GM23338 (cell line): ENCODE measurements around the gene EFCAB6. TPM values are rescaled to one million over a fixed set of nuclear protein-coding genes. Genes with fewer than 3 reads are reported as not detected.

Source experiments
- ATAC-seq: fragments of 200-7000 bp; cut with Tn5 transposase; 3 replicates; pipeline ENCODE4 v1.9.1; 2020
- DNase-seq: peaks from one replicate; pipeline ENCODE4 v3.0.0-alpha.2; 2015; ENCODE audit warnings: low spot score
- H2AFZ ChIP-seq: fragments of 200-600 bp; sonication (generic); 2 replicates; pipeline ENCODE4 v1.8.0; 2016; ENCODE audit warnings: antibody characterized with exemption, mild to moderate bottlenecking, moderate library complexity
- H3F3A ChIP-seq: fragments of 200-600 bp; sonication (generic); replicated peaks from 2 replicates; pipeline ENCODE4 v1.8.0; 2017; ENCODE audit warnings: antibody characterized with exemption, mixed run types, low read depth
- H3K27ac ChIP-seq: fragments of 200-600 bp; sonication (generic); 2 replicates; pipeline ENCODE4 v1.6.1; 2016; ENCODE audit warnings: low read depth
- H3K27me3 ChIP-seq: fragments of 200-600 bp; sonication (generic); 2 replicates; pipeline ENCODE4 v1.8.0; 2016; ENCODE audit warnings: mild to moderate bottlenecking, mixed run types, moderate library complexity; ENCODE audit not compliant: insufficient read depth
- H3K36me3 ChIP-seq: fragments of 200-600 bp; sonication (generic); 2 replicates; pipeline ENCODE4 v1.8.0; 2016; ENCODE audit warnings: mild to moderate bottlenecking; ENCODE audit not compliant: insufficient read depth
- H3K4me1 ChIP-seq: fragments of 200-600 bp; sonication (generic); 2 replicates; pipeline ENCODE4 v1.8.0; 2016; ENCODE audit warnings: mild to moderate bottlenecking, moderate library complexity; ENCODE audit not compliant: insufficient read depth
- H3K4me2 ChIP-seq: fragments of 200-600 bp; sonication (generic); 2 replicates; pipeline ENCODE4 v1.7.1; 2017; ENCODE audit warnings: mixed run types
- H3K4me3 ChIP-seq: fragments of 200-600 bp; sonication (generic); 2 replicates; pipeline ENCODE4 v1.6.1; 2016; ENCODE audit warnings: mixed run types
- H3K79me2 ChIP-seq: fragments of 200-600 bp; sonication (generic); replicated peaks from 2 replicates; pipeline ENCODE4 v1.8.0; 2017; ENCODE audit warnings: mild to moderate bottlenecking; ENCODE audit not compliant: insufficient read depth
- H3K9me2 ChIP-seq: fragments of 200-600 bp; sonication (generic); 2 replicates; pipeline ENCODE4 v1.8.0; 2017; ENCODE audit not compliant: insufficient read depth
- H4K20me1 ChIP-seq: fragments of 200-600 bp; sonication (generic); replicated peaks from 2 replicates; pipeline ENCODE4 v1.8.0; 2017; ENCODE audit warnings: mild to moderate bottlenecking; ENCODE audit not compliant: insufficient read depth
- H3K27ac Mint-ChIP-seq: 2 replicates; pipeline ENCODE4 v1.8.0; 2020; ENCODE audit warnings: inconsistent platforms, mild to moderate bottlenecking, moderate library complexity, mixed read lengths
- H3K27me3 Mint-ChIP-seq: 3 replicates; pipeline ENCODE4 v1.8.0; 2022; ENCODE audit warnings: low read depth, mild to moderate bottlenecking, moderate library complexity, mixed read lengths, inconsistent platforms; ENCODE audit not compliant: insufficient read depth, poor library complexity
- H3K36me3 Mint-ChIP-seq: 3 replicates; pipeline ENCODE4 v1.8.0; 2021; ENCODE audit warnings: low read depth, mild to moderate bottlenecking, inconsistent platforms, moderate library complexity, mixed read lengths
- H3K4me1 Mint-ChIP-seq: 3 replicates; pipeline ENCODE4 v1.8.0; 2020; ENCODE audit warnings: mild to moderate bottlenecking, inconsistent platforms, mixed read lengths
- H3K4me3 Mint-ChIP-seq: 3 replicates; pipeline ENCODE4 v1.8.0; 2021; ENCODE audit warnings: moderate library complexity, mild to moderate bottlenecking, inconsistent platforms, mixed read lengths
- H3K9me3 Mint-ChIP-seq: 3 replicates; pipeline ENCODE4 v1.8.0; 2020; ENCODE audit warnings: moderate library complexity, mild to moderate bottlenecking, inconsistent platforms, mixed read lengths
- CREB1 ChIP-seq: fragments of 250-450 bp; sonication (Bioruptor Pico); IDR thresholded peaks from 2 replicates; pipeline ENCODE4 v1.5.0; 2020; ENCODE audit warnings: low read depth, mild to moderate bottlenecking, moderate library complexity
- EZH2 ChIP-seq: fragments of 200-600 bp; sonication (generic); IDR thresholded peaks from one replicate; pipeline ENCODE4 v1.8.0; 2017; ENCODE audit warnings: antibody characterized with exemption, mild to moderate bottlenecking, low read depth; ENCODE audit not compliant: unreplicated experiment
- EZH2phosphoT487 ChIP-seq: fragments of 200-600 bp; sonication (generic); IDR thresholded peaks from one replicate; pipeline ENCODE4 v1.8.1; 2018; ENCODE audit warnings: antibody characterized with exemption; ENCODE audit not compliant: unreplicated experiment
- JUNB ChIP-seq: IDR thresholded peaks from one replicate; pipeline ENCODE4 v1.6.1; 2016; ENCODE audit warnings: antibody characterized with exemption; ENCODE audit not compliant: unreplicated experiment
- NANOG ChIP-seq: IDR thresholded peaks from 2 replicates; pipeline ENCODE4 v1.6.1; 2016; ENCODE audit warnings: antibody characterized with exemption, borderline replicate concordance
- POLR2AphosphoS5 ChIP-seq: IDR thresholded peaks from 2 replicates; pipeline ENCODE4 v1.6.1; 2016; ENCODE audit warnings: antibody characterized with exemption, low read depth
- STAT1 ChIP-seq: IDR thresholded peaks from one replicate; pipeline ENCODE4 v1.6.1; 2016; ENCODE audit warnings: antibody characterized with exemption; ENCODE audit not compliant: unreplicated experiment
- ZNF114 ChIP-seq: fragments of 250-450 bp; sonication (Bioruptor Pico); IDR thresholded peaks from 2 replicates; pipeline ENCODE4 v1.5.0; 2020; ENCODE audit warnings: mild to moderate bottlenecking, moderate library complexity
- ZNF331 ChIP-seq: fragments of 250-450 bp; sonication (Bioruptor Pico); IDR thresholded peaks from 2 replicates; pipeline ENCODE4 v1.5.0; 2020; ENCODE audit warnings: low read depth, mild to moderate bottlenecking, moderate library complexity
- ZNF462 ChIP-seq: fragments of 250-450 bp; sonication (Bioruptor Pico); IDR thresholded peaks from 2 replicates; pipeline ENCODE4 v1.5.0; 2020; ENCODE audit warnings: mild to moderate bottlenecking, moderate library complexity
- polyA plus RNA-seq: library from polyadenylated mRNA; unstranded; fragments of >200 nt; fragmentation: Nextera tagmentation; extraction: Ambion mirVana; gene quantifications from 2 replicates; pipeline ENCODE4 v1.2.1, GENCODE V29; 2016
- total RNA-seq: library from RNA; depleted of rRNA; stranded (reverse); fragments of >200 nt; shearing (Covaris generic); gene quantifications from 2 replicates; pipeline ENCODE4 v1.2.3, GENCODE V29; 2014
- TF ChIP-seq, protein P1 (sequence below), 2 experiments: fragments of 200-600 bp in 1 of 2; sonication (generic) in 1 of 2; conservative IDR thresholded peaks; 2 replicates each; pipeline versions ENCODE4 v1.5.1 to v1.6.1; 2016 to 2017; ENCODE audit warnings: antibody characterized with exemption in 2 of 2, low read depth in 2 of 2, mild to moderate bottlenecking in 2 of 2, moderate library complexity in 1 of 2
- TF ChIP-seq, protein P2 (sequence below): IDR thresholded peaks from one replicate; pipeline ENCODE4 v1.6.1; 2018; ENCODE audit warnings: antibody characterized with exemption; ENCODE audit not compliant: unreplicated experiment
- TF ChIP-seq, protein P3 (sequence below): IDR thresholded peaks from 2 replicates; pipeline ENCODE4 v1.6.1; 2016; ENCODE audit warnings: antibody characterized with exemption

The EFCAB6 gene
- total and polyA plus RNA-seq, 2 experiments from 2014 or later = 1.1 to 1.8 TPM

- no peak overlapping the region for H3K4me3 Mint-ChIP-seq
- Histone ChIP-seq H3F3A (no peaks in the 10 kb centered on the region), H3K36me3 (no peaks in the 10 kb centered on the region), H2AFZ (no peak overlapping the region), H3K27ac (no peak overlapping the region), H3K4me1 (no peaks in the 10 kb centered on the region), H3K4me3 (no peak overlapping the region), H3K79me2 (no peaks in the 10 kb centered on the region), H3K4me2 (no peak overlapping the region), H3K27me3 (no peaks in the 10 kb centered on the region), H3K9me2 (no peaks in the 10 kb centered on the region), H4K20me1 (no peaks in the 10 kb centered on the region)
- H3K27ac Mint-ChIP-seq = no peak overlapping the region
- TF ChIP-seq, protein P1, sequence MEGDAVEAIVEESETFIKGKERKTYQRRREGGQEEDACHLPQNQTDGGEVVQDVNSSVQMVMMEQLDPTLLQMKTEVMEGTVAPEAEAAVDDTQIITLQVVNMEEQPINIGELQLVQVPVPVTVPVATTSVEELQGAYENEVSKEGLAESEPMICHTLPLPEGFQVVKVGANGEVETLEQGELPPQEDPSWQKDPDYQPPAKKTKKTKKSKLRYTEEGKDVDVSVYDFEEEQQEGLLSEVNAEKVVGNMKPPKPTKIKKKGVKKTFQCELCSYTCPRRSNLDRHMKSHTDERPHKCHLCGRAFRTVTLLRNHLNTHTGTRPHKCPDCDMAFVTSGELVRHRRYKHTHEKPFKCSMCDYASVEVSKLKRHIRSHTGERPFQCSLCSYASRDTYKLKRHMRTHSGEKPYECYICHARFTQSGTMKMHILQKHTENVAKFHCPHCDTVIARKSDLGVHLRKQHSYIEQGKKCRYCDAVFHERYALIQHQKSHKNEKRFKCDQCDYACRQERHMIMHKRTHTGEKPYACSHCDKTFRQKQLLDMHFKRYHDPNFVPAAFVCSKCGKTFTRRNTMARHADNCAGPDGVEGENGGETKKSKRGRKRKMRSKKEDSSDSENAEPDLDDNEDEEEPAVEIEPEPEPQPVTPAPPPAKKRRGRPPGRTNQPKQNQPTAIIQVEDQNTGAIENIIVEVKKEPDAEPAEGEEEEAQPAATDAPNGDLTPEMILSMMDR (conservative IDR thresholded peaks at IDR 0.05; ENCODE audit: low read depth in 2 of 2) = no peak
- TF ChIP-seq ZNF331 (no peak), STAT1 (no peak), POLR2AphosphoS5 (no peak), JUNB (no peak), EZH2phosphoT487 (no peak), ZNF462 (CRISPR knock-in tag) (no peak), EZH2 (no peak), ZNF114 (CRISPR knock-in tag) (no peak), CREB1 (no peak), NANOG (no peak)
- TF ChIP-seq, protein P2, sequence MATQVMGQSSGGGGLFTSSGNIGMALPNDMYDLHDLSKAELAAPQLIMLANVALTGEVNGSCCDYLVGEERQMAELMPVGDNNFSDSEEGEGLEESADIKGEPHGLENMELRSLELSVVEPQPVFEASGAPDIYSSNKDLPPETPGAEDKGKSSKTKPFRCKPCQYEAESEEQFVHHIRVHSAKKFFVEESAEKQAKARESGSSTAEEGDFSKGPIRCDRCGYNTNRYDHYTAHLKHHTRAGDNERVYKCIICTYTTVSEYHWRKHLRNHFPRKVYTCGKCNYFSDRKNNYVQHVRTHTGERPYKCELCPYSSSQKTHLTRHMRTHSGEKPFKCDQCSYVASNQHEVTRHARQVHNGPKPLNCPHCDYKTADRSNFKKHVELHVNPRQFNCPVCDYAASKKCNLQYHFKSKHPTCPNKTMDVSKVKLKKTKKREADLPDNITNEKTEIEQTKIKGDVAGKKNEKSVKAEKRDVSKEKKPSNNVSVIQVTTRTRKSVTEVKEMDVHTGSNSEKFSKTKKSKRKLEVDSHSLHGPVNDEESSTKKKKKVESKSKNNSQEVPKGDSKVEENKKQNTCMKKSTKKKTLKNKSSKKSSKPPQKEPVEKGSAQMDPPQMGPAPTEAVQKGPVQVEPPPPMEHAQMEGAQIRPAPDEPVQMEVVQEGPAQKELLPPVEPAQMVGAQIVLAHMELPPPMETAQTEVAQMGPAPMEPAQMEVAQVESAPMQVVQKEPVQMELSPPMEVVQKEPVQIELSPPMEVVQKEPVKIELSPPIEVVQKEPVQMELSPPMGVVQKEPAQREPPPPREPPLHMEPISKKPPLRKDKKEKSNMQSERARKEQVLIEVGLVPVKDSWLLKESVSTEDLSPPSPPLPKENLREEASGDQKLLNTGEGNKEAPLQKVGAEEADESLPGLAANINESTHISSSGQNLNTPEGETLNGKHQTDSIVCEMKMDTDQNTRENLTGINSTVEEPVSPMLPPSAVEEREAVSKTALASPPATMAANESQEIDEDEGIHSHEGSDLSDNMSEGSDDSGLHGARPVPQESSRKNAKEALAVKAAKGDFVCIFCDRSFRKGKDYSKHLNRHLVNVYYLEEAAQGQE = no peak
- TF ChIP-seq, protein P3, sequence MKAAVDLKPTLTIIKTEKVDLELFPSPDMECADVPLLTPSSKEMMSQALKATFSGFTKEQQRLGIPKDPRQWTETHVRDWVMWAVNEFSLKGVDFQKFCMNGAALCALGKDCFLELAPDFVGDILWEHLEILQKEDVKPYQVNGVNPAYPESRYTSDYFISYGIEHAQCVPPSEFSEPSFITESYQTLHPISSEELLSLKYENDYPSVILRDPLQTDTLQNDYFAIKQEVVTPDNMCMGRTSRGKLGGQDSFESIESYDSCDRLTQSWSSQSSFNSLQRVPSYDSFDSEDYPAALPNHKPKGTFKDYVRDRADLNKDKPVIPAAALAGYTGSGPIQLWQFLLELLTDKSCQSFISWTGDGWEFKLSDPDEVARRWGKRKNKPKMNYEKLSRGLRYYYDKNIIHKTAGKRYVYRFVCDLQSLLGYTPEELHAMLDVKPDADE = no peak
- no peak for ATAC-seq
- DNase-seq = no peak
- no peaks in the 10 kb centered on the region for H3K9me3 Mint-ChIP-seq
- H3K27me3 Mint-ChIP-seq = no peaks in the 10 kb centered on the region
- no peaks in the 10 kb centered on the region for H3K36me3 Mint-ChIP-seq
- H3K4me1 Mint-ChIP-seq = no peaks in the 10 kb centered on the region
Measured at GRCh38 chr22:43776081-43776670, 35.9 kb downstream of the EFCAB6 start.
